Trophoblast cell (in vitro differentiated cells and primary cell): ENCODE measurements around the gene SLC7A6.
A peak's percentile ranks its signal among the peaks of the same experiment; 100 is the strongest.

Source experiments
- DNase-seq, 2 donors: peaks; one replicate each; pipeline ENCODE4 v3.0.0-alpha.2; 2016
- H2AFZ ChIP-seq: 2 replicates; pipeline ENCODE4 v1.6.1; 2013; ENCODE audit warnings: low read length, moderate library complexity, mild to moderate bottlenecking; ENCODE audit not compliant: insufficient read depth, poor library complexity
- H2AK5ac ChIP-seq: 2 replicates; pipeline ENCODE4 v1.6.1; 2013; ENCODE audit warnings: mild to moderate bottlenecking, low read length
- H2BK120ac ChIP-seq: 2 replicates; pipeline ENCODE4 v1.6.1; 2013; ENCODE audit warnings: low read length, mild to moderate bottlenecking, moderate library complexity; ENCODE audit not compliant: insufficient read depth, poor library complexity
- H2BK12ac ChIP-seq: 2 replicates; pipeline ENCODE4 v1.6.1; 2013; ENCODE audit warnings: mild to moderate bottlenecking, low read length, moderate library complexity
- H2BK5ac ChIP-seq: 2 replicates; pipeline ENCODE4 v1.6.1; 2013; ENCODE audit warnings: low read length, low read depth, moderate library complexity, mild to moderate bottlenecking; ENCODE audit not compliant: poor library complexity
- H3K14ac ChIP-seq: 2 replicates; pipeline ENCODE4 v1.6.1; 2013; ENCODE audit warnings: mild to moderate bottlenecking, low read length
- H3K18ac ChIP-seq: 2 replicates; pipeline ENCODE4 v1.6.1; 2013; ENCODE audit warnings: mild to moderate bottlenecking, low read length
- H3K23ac ChIP-seq: 2 replicates; pipeline ENCODE4 v1.6.1; 2013; ENCODE audit warnings: low read length
- H3K27ac ChIP-seq: 2 replicates; pipeline ENCODE4 v1.5.1; 2013; ENCODE audit warnings: low read depth, mild to moderate bottlenecking, inconsistent platforms, low read length, moderate library complexity
- H3K27me3 ChIP-seq: 2 replicates; pipeline ENCODE4 v1.6.1; 2013; ENCODE audit warnings: inconsistent platforms, mild to moderate bottlenecking, low read length, moderate library complexity; ENCODE audit not compliant: insufficient read depth
- H3K36me3 ChIP-seq, 2 experiments: 1 replicate in 1 of 2; 2 replicates in 1 of 2; pipeline ENCODE4 v1.6.1; 2013; ENCODE audit warnings: low read length in 2 of 2, mild to moderate bottlenecking in 2 of 2, moderate library complexity in 1 of 2; ENCODE audit not compliant: insufficient read depth in 2 of 2, control insufficient read depth in 1 of 2
- H3K4ac ChIP-seq: 2 replicates; pipeline ENCODE4 v1.6.1; 2013; ENCODE audit warnings: low read depth, mild to moderate bottlenecking, low read length, moderate library complexity
- H3K4me1 ChIP-seq, 2 experiments: 1 replicate in 1 of 2; 2 replicates in 1 of 2; pipeline ENCODE4 v1.6.1; 2013; ENCODE audit warnings: low read length in 2 of 2, mild to moderate bottlenecking in 2 of 2, moderate library complexity in 1 of 2; ENCODE audit not compliant: insufficient read depth in 2 of 2, control insufficient read depth in 1 of 2
- H3K4me2 ChIP-seq: 2 replicates; pipeline ENCODE4 v1.6.1; 2013; ENCODE audit warnings: inconsistent platforms, mild to moderate bottlenecking, low read length, moderate library complexity
- H3K4me3 ChIP-seq: 2 replicates; pipeline ENCODE4 v1.5.1; 2013; ENCODE audit warnings: mild to moderate bottlenecking, low read depth, low read length, inconsistent platforms
- H3K79me1 ChIP-seq: one replicate; pipeline ENCODE4 v1.6.1; 2013; ENCODE audit warnings: low read length
- H3K79me2 ChIP-seq: 2 replicates; pipeline ENCODE4 v1.6.1; 2013; ENCODE audit warnings: low read length, mild to moderate bottlenecking; ENCODE audit not compliant: control insufficient read depth, insufficient read depth, poor library complexity
- H3K9ac ChIP-seq: 2 replicates; pipeline ENCODE4 v1.6.1; 2013; ENCODE audit warnings: mild to moderate bottlenecking, low read length
- H3K9me3 ChIP-seq: 2 replicates; pipeline ENCODE4 v1.6.1; 2013; ENCODE audit warnings: low read depth, mild to moderate bottlenecking, control low read depth, inconsistent platforms, low read length; ENCODE audit not compliant: insufficient read depth
- H4K12ac ChIP-seq: 2 replicates; pipeline ENCODE4 v1.6.1; 2013; ENCODE audit warnings: low read depth, mild to moderate bottlenecking, low read length, moderate library complexity
- H4K8ac ChIP-seq: 2 replicates; pipeline ENCODE4 v1.6.1; 2013; ENCODE audit warnings: low read depth, mild to moderate bottlenecking, low read length, moderate library complexity
- H4K91ac ChIP-seq: one replicate; pipeline ENCODE4 v1.6.1; 2013; ENCODE audit warnings: low read depth, mild to moderate bottlenecking, low read length, moderate library complexity
- WGBS: extraction: QIAGEN DNeasy Blood & Tissue Kit; methylation state at CpG from one replicate; pipeline ENCODE4 v1.1.7; 2013; ENCODE audit warnings: missing lambda C conversion rate; ENCODE audit not compliant: insufficient read length, insufficient coverage; ENCODE audit errors: extremely low coverage; 5-methylcytosine and 5-hydroxymethylcytosine counted together

SLC7A6 gene

DNA sequence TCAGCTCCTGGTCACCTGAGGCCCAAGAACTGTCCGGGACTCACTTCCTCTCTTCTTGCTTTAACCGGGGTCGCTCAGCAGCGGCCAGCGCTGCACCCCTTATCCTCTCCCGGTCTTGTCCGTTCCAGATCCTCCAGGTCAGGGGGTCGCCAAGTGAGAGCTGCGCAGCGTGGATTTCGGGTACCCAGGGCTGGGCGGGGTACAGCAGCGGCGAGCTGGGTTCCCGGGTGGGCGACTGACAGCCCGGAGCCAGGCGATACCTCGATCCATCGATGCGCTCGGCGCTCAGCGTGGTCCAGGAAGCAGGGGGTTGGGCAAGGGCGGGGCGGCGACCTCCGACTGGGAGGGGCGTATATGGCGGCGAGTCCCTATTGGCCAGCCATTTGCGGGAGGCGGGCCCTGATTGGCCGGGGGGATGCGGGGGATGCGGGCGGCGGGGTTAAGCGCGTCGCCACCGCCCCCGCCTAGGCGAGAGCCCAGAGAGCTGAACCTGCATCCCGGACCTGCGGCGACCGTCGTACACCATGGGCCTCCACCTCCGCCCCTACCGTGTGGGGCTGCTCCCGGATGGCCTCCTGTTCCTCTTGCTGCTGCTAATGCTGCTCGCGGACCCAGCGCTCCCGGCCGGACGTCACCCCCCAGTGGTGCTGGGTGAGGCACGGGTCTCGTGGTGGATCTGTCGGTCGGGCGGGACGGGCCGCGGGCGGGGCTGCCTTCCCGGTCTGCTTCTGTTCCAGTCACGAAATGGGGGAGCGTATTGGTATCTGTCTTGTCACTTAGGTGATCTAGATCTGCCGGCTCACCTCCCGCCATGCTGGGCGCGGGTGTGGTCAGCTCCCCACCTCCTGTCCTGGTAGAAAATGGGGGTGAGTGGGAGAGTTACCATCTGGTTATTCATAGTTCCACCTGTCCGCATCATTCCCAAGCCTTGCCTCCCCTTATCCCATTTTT, 19.1 kb upstream of the SLC7A6 start, which contains the start of gene PLA2G15:
Gene PLA2G15, plus strand, starts transcription at position 471 of the 951 bp plus-strand sequence. Its CDS starts 54 bp downstream, at position 525.
- DNase-seq, result peak; percentile 85 to 92
- H4K91ac ChIP-seq, result peak within 1 kb of the TSS; percentile 10
- H4K12ac ChIP-seq, result peak within 1 kb of the TSS; percentile 56
- H3K79me2 ChIP-seq, result peaks cover 5% of the 10 kb centered on the region
- H3K9me3 ChIP-seq, result peaks cover 2% of the 10 kb centered on the region
- no peak within 1 kb of the TSS for H2BK5ac ChIP-seq
- peak within 1 kb of the TSS; percentile 78 for H4K8ac ChIP-seq
- H3K18ac ChIP-seq, result peak within 1 kb of the TSS; percentile 57
- no peak within 1 kb of the TSS for H2BK12ac ChIP-seq
- H2AFZ ChIP-seq, result peak within 1 kb of the TSS; percentile 80
- peak within 1 kb of the TSS; percentile 23 for H2AK5ac ChIP-seq
- peak within 1 kb of the TSS; percentile 89 for H3K4me2 ChIP-seq
- H3K23ac ChIP-seq, result no peak within 1 kb of the TSS
- no peak within 1 kb of the TSS for H3K27ac ChIP-seq
- peaks cover 6% of the 10 kb centered on the region for H3K79me1 ChIP-seq
- no peak within 1 kb of the TSS for H2BK120ac ChIP-seq
- WGBS, result no CpG with 5 or more reads among the region's 75 CpGs
- H3K14ac ChIP-seq, result peak within 1 kb of the TSS; percentile 42
- H3K4ac ChIP-seq, result no peak within 1 kb of the TSS
- H3K36me3 ChIP-seq, result peaks cover 3 to 5% of the 10 kb centered on the region in 2 experiments
- H3K27me3 ChIP-seq, result no peaks in the 10 kb centered on the region
- peak within 1 kb of the TSS; percentile 71 for H3K9ac ChIP-seq
- H3K4me3 ChIP-seq, result peak within 1 kb of the TSS; percentile 94
- H3K4me1 ChIP-seq, result peaks cover 12% of the 10 kb centered on the region in 2 experiments

DNA sequence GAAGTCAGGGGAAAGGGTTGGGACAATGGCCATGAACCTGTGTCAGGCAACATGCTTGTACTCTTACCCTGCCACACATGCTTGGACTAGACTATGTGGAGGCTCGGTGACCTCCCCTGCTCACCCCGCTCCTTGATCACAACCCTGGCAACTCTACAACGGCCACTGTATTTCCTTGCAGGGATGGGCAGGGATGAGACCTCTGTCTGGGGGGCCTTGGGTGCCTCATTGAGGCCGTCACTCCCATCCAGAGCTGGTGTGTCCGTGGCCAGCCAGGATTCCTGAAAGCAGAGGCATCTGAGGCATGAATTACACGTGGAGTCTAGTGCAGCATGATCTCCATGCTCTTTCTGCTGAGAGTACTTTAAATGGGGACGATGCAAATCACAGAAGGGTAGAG, 18.2 kb upstream of the SLC7A6 start:
- Histone ChIP-seq H3K4me1 (peaks cover 12% of the 10 kb centered on the region in 2 experiments), H4K8ac (no peak overlapping the region), H3K27me3 (no peaks in the 10 kb centered on the region), H2BK12ac (no peak overlapping the region), H3K14ac (no peak overlapping the region), H3K9me3 (peaks cover 2% of the 10 kb centered on the region), H3K9ac (no peak overlapping the region), H3K36me3 (peaks cover 3 to 5% of the 10 kb centered on the region in 2 experiments), H3K27ac (no peak overlapping the region), H3K23ac (no peak overlapping the region), H2BK5ac (no peak overlapping the region), H2AFZ (no peak overlapping the region), H3K79me2 (peaks cover 5% of the 10 kb centered on the region), H3K4me3 (no peak overlapping the region), H3K4ac (no peak overlapping the region), H4K91ac (no peak overlapping the region), H2AK5ac (no peak overlapping the region), H2BK120ac (no peak overlapping the region), H3K18ac (no peak overlapping the region), H3K79me1 (peaks cover 6% of the 10 kb centered on the region), H3K4me2 (no peak overlapping the region), H4K12ac (no peak overlapping the region)
- DNase-seq, result no peak
- no CpG with 5 or more reads among the region's 7 CpGs for WGBS

GRCh38 chr16:68246666-68247065, 17.7 kb upstream of the SLC7A6 start:
- peaks cover 3 to 5% of the 10 kb centered on the region in 2 experiments for H3K36me3 ChIP-seq
- no peak overlapping the region for H2AFZ ChIP-seq
- H2BK12ac ChIP-seq, result no peak overlapping the region
- no peaks in the 10 kb centered on the region for H3K27me3 ChIP-seq
- no CpG with 5 or more reads among the region's 5 CpGs for WGBS
- no peak overlapping the region for H3K27ac ChIP-seq
- no peak overlapping the region for H3K4me3 ChIP-seq
- no peak overlapping the region for H3K23ac ChIP-seq
- no peak overlapping the region for H2AK5ac ChIP-seq
- peaks cover 2% of the 10 kb centered on the region for H3K9me3 ChIP-seq
- no peak overlapping the region for H4K12ac ChIP-seq
- DNase-seq, result no peak
- no peak overlapping the region for H3K4ac ChIP-seq
- no peak overlapping the region for H4K8ac ChIP-seq
- H3K18ac ChIP-seq, result no peak overlapping the region
- no peak overlapping the region for H4K91ac ChIP-seq
- no peak overlapping the region for H2BK5ac ChIP-seq
- H3K4me1 ChIP-seq, result peaks cover 12% of the 10 kb centered on the region in 2 experiments
- no peak overlapping the region for H3K4me2 ChIP-seq
- peaks cover 5% of the 10 kb centered on the region for H3K79me2 ChIP-seq
- H3K14ac ChIP-seq, result no peak overlapping the region
- no peak overlapping the region for H2BK120ac ChIP-seq
- H3K9ac ChIP-seq, result no peak overlapping the region
- H3K79me1 ChIP-seq, result peaks cover 6% of the 10 kb centered on the region

DNA sequence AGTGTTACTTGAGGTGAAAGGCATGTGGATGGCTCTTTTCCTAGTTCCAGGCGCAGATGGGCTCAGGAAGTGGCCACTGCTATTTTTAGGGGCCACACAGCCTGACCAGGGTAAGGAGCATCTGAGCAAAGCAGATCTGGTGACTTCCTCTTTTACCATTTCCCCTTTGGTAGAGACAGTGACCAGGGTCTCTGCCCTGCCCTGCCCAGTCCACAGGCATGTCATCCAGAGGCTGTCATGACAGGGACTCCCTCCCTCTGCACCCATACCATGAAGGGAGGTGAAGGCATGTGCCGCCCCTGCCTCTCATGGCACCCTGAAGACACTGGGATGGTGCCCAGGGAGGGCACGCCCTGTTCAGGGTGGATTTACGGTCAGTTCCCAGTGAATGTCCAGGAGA, 16.9 kb upstream of the SLC7A6 start:
- peaks cover 12% of the 10 kb centered on the region in 2 experiments for H3K4me1 ChIP-seq
- H3K27me3 ChIP-seq, result no peaks in the 10 kb centered on the region
- H3K79me1 ChIP-seq, result peaks cover 6% of the 10 kb centered on the region
- H4K91ac ChIP-seq, result no peak overlapping the region
- no peak overlapping the region for H3K18ac ChIP-seq
- H3K23ac ChIP-seq, result no peak overlapping the region
- no peak overlapping the region for H4K12ac ChIP-seq
- no peak overlapping the region for H3K4ac ChIP-seq
- H3K14ac ChIP-seq, result no peak overlapping the region
- no peak overlapping the region for H3K4me3 ChIP-seq
- peaks cover 2% of the 10 kb centered on the region for H3K9me3 ChIP-seq
- H3K27ac ChIP-seq, result no peak overlapping the region
- H2AK5ac ChIP-seq, result no peak overlapping the region
- no peak overlapping the region for H2BK12ac ChIP-seq
- no peak overlapping the region for H3K9ac ChIP-seq
- no peak overlapping the region for H2BK120ac ChIP-seq
- WGBS, result no CpG with 5 or more reads among the region's 4 CpGs
- peaks cover 5% of the 10 kb centered on the region for H3K79me2 ChIP-seq
- H3K4me2 ChIP-seq, result no peak overlapping the region
- no peak for DNase-seq
- no peak overlapping the region for H2AFZ ChIP-seq
- H4K8ac ChIP-seq, result no peak overlapping the region
- no peak overlapping the region for H2BK5ac ChIP-seq
- peaks cover 3 to 9% of the 10 kb centered on the region in 2 experiments for H3K36me3 ChIP-seq
